HepG2 (cell line): Measurements from ENCODE around the gene COMMD7.

Source experiments
- CTCF ChIP-seq: sonication (generic); formaldehyde crosslinking; IDR thresholded peaks from 2 replicates; pipeline ENCODE4 v1.5.0; 2020; ENCODE audit warnings: mild to moderate bottlenecking, missing genetic modification reagents, moderate library complexity
- ELF4 ChIP-seq: sonication (generic); formaldehyde crosslinking; IDR thresholded peaks from 2 replicates; pipeline ENCODE4 v1.5.0; 2020; ENCODE audit warnings: missing genetic modification reagents, mild to moderate bottlenecking, moderate library complexity, borderline replicate concordance
- KDM4B ChIP-seq: sonication (generic); formaldehyde crosslinking; IDR thresholded peaks from 2 replicates; pipeline ENCODE4 v1.4.0; 2020; ENCODE audit warnings: missing genetic modification reagents

DNA sequence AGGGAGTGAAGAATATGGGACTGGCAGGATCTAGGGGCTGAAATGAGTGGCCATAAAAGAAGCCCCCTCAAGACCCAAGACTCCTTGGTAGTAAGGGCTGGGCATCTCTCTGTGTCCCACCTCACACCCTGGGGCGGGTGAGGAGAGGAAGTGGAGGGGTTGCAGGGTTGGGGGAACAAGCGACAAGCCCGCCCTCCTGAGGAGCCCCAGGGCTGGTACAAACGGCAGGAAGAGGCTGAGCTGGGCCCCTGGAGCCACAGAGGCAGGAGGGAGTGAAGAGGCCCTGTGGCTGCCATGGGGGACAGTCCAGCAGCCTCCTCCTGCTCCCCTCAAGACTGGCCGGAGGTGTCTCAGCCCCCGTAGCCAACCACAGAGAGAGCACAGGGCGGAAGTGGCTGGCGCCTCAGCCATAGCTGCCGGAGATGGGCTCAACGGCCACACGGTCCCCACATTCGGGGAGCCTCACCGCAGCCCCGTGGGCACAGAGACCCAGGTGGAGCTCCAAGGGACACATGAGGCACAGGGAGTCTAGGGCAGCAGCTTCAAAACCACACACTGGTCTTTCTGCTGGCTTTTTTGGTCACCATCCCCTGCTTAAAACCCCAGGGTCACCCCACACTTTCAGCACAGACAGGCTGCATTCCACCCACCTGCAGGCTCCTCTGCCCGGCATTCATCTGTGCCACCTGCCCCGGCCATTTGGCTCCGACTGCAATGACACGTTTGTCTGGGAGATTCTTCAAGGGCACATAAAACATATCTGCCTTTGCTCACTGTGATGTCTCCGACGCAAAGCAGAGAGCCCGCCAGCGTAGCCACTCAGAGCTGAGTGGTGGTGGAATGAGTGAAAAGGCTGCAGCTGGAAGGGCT, 70.0 kb downstream of the COMMD7 start:
- TF ChIP-seq KDM4B (CRISPR knock-in tag) (no peak), CTCF (CRISPR knock-in tag) (peak; percentile 46), ELF4 (CRISPR knock-in tag) (no peak)
